C4-2B (cell line): ENCODE data around the gene CFL1.

ENCODE experiments used
- H3K27ac ChIP-seq: fragments of 450-650 bp; 2 replicates; pipeline ENCODE4 v1.5.1; 2017
- ZFX ChIP-seq: fragments of 450-650 bp; IDR thresholded peaks from 2 replicates; pipeline ENCODE4 v1.6.1; 2017
- TF ChIP-seq, protein P1 (sequence below): fragments of 450-650 bp; conservative IDR thresholded peaks from 2 replicates; pipeline ENCODE4 v1.5.1; 2017; ENCODE audit warnings: mild to moderate bottlenecking

The CFL1 gene

DNA sequence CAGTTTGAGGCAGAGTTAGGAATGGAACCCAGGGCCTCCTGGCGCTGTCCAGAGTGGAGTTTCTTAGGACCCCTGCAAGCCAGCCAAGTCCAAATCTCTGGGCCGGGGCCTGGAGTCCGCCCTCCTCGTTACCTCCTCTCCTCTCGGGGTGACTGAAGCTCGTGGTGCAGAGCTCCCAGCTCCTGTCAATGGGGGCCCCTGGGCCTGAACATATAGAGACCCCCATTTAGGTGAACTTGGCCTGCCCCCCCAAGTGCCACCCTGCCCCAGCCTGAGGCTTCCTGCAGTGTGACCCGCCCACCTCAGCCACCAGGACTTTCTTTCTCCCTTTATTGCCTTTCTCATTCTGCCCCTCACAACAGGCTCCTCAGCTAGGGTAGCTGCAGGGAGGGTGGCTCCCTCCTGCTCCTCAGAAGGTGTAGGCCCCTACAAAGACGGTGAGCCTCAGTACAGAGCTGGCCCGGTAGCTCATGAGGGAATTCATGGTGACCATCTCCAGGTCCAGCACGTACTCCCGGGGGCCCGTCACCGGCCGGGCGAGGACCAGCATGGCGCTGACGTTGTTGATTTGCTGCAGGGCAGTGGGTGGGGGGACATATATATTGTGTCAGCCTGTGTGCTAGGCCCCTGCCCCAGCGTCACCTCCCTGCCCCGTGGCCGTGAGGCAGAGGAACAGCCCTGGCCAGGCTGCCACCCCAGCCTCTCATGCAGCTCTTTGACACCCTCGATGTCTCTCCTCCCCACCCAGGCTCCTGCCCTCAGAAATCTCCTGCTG is 8.7 kb upstream of the CFL1 start:
- TF ChIP-seq ZFX: no peak
- TF ChIP-seq, protein P1, sequence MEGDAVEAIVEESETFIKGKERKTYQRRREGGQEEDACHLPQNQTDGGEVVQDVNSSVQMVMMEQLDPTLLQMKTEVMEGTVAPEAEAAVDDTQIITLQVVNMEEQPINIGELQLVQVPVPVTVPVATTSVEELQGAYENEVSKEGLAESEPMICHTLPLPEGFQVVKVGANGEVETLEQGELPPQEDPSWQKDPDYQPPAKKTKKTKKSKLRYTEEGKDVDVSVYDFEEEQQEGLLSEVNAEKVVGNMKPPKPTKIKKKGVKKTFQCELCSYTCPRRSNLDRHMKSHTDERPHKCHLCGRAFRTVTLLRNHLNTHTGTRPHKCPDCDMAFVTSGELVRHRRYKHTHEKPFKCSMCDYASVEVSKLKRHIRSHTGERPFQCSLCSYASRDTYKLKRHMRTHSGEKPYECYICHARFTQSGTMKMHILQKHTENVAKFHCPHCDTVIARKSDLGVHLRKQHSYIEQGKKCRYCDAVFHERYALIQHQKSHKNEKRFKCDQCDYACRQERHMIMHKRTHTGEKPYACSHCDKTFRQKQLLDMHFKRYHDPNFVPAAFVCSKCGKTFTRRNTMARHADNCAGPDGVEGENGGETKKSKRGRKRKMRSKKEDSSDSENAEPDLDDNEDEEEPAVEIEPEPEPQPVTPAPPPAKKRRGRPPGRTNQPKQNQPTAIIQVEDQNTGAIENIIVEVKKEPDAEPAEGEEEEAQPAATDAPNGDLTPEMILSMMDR: no peak
- H3K27ac ChIP-seq: no peak overlapping the region

DNA sequence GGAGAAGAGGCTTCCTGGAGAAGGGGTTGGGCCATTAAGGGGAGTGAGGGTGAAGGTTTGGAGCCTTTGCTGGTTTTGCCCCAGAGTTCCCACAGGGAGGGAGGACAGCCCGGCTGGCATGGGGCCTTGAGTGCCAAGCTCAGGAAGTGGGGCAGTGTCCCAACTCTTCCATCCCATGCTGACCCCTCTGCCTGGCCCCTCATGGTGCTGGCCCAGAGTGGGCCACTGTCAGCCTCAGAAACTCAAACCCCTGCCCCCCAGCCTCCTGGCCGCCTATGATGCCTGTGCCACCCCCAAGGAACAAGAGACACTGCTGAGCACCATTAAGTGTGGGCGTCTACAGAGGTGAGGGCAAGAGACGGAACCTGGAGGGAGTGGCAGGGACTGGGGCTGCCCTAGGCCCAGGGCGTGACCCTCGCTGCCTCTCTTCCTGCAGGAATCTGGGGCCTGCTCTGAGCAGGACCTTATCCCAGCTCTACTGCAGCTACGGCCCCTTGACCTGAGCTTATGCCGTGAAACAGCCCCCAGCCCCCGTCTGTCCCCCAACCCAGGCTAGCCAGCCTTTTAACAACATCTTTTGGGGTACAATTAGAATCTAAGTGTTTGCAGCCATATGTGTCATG is 7.7 kb upstream of the CFL1 start:
- TF ChIP-seq, protein P1: no peak
- no peak for TF ChIP-seq ZFX
- H3K27ac ChIP-seq: no peak overlapping the region

GRCh38 chr11:65864706-65865471 is 6.9 kb upstream of the CFL1 start:
- H3K27ac ChIP-seq: no peak overlapping the region

GRCh38 chr11:65863889-65864705 is 6.1 kb upstream of the CFL1 start:
- no peak for TF ChIP-seq ZFX
- TF ChIP-seq, protein P1: no peak
- no peak overlapping the region for H3K27ac ChIP-seq

More at GRCh38 chr11:65864706-65865471, 6.9 kb upstream of the CFL1 start:
- TF ChIP-seq ZFX: no peak
- TF ChIP-seq, protein P1: no peak

GRCh38 chr11:65862941-65863888 is 5.2 kb upstream of the CFL1 start:
- no peak overlapping the region for H3K27ac ChIP-seq
- TF ChIP-seq, protein P1: no peak
- TF ChIP-seq ZFX: no peak

- TF ChIP-seq ZFX: no peak
- TF ChIP-seq, protein P1: no peak
- peak overlapping the region; percentile 98 for H3K27ac ChIP-seq
Measured at GRCh38 chr11:65862191-65862735, 4.3 kb upstream of the CFL1 start.
